Neural crest cell (in vitro differentiated cells): Measurements from ENCODE around the gene NDRG3. TPM values are rescaled to one million over a fixed set of nuclear protein-coding genes. Genes with fewer than 3 reads are reported as not detected.
"Not testable (repeated sequence)": the region's sequence is repeated elsewhere in the genome, so short reads cannot be mapped to it uniquely, and the experiment has no call there.

Source experiments
- DNase-seq: peaks from one replicate; pipeline ENCODE4 v3.0.0; 2021; ENCODE audit warnings: low read depth, mixed read lengths, low spot score
- H3K27ac Mint-ChIP-seq: one replicate; pipeline ENCODE4 v1.8.0; 2021; ENCODE audit warnings: mild to moderate bottlenecking, mixed read lengths; ENCODE audit not compliant: unreplicated experiment
- H3K27me3 Mint-ChIP-seq: 2 replicates; pipeline ENCODE4 v1.8.0; 2021; ENCODE audit warnings: low read depth, mild to moderate bottlenecking, mixed read lengths
- H3K36me3 Mint-ChIP-seq: 2 replicates; pipeline ENCODE4 v1.8.0; 2021; ENCODE audit warnings: low read depth, mild to moderate bottlenecking, mixed read lengths
- H3K4me1 Mint-ChIP-seq: 2 replicates; pipeline ENCODE4 v1.8.0; 2021; ENCODE audit warnings: mixed read lengths
- H3K4me3 Mint-ChIP-seq: one replicate; pipeline ENCODE4 v1.8.0; 2021; ENCODE audit warnings: mild to moderate bottlenecking, mixed read lengths
- H3K9me3 Mint-ChIP-seq: 2 replicates; pipeline ENCODE4 v1.8.0; 2021; ENCODE audit warnings: mixed read lengths
- total RNA-seq: library from RNA; stranded (reverse); gene quantifications from 2 replicates; pipeline ENCODE4 v1.2.1, GENCODE V29; 2021
- TF ChIP-seq, protein P1 (sequence below): fragments of 200-600 bp; sonication (generic); conservative IDR thresholded peaks from 2 replicates; pipeline ENCODE4 v1.5.0; 2021; ENCODE audit warnings: antibody characterized with exemption, mild to moderate bottlenecking

NDRG3 gene
- total RNA-seq, 1 donor from 2014 or later, result 34.9 TPM

DNA sequence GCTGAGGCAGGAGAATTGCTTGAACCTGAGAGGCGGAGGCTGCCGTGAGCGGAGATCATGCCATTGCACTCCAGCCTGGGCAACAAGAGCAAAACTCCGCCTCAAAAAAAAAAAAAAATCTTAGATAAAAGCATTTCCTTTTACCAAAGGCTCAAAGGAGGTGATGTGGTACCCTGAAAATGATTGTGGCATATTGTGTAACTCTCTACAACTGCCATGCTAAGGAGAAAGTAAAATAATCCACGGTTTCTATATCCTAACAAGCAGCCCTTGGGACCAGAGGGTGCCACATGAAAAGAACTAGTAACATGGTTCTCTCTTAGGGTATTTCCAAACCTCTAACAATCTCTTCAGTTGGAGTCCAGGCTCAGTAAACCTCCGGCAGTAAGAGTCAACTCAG is 61.1 kb downstream of the NDRG3 start:
- no peak overlapping the region for H3K4me3 Mint-ChIP-seq
- no peaks in the 10 kb centered on the region for H3K36me3 Mint-ChIP-seq
- DNase-seq, result no peak
- no peaks in the 10 kb centered on the region for H3K4me1 Mint-ChIP-seq
- H3K27ac Mint-ChIP-seq, result no peak overlapping the region
- TF ChIP-seq, protein P1, sequence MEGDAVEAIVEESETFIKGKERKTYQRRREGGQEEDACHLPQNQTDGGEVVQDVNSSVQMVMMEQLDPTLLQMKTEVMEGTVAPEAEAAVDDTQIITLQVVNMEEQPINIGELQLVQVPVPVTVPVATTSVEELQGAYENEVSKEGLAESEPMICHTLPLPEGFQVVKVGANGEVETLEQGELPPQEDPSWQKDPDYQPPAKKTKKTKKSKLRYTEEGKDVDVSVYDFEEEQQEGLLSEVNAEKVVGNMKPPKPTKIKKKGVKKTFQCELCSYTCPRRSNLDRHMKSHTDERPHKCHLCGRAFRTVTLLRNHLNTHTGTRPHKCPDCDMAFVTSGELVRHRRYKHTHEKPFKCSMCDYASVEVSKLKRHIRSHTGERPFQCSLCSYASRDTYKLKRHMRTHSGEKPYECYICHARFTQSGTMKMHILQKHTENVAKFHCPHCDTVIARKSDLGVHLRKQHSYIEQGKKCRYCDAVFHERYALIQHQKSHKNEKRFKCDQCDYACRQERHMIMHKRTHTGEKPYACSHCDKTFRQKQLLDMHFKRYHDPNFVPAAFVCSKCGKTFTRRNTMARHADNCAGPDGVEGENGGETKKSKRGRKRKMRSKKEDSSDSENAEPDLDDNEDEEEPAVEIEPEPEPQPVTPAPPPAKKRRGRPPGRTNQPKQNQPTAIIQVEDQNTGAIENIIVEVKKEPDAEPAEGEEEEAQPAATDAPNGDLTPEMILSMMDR, result no peak
- H3K9me3 Mint-ChIP-seq, result no peaks in the 10 kb centered on the region
- no peaks in the 10 kb centered on the region for H3K27me3 Mint-ChIP-seq

DNA sequence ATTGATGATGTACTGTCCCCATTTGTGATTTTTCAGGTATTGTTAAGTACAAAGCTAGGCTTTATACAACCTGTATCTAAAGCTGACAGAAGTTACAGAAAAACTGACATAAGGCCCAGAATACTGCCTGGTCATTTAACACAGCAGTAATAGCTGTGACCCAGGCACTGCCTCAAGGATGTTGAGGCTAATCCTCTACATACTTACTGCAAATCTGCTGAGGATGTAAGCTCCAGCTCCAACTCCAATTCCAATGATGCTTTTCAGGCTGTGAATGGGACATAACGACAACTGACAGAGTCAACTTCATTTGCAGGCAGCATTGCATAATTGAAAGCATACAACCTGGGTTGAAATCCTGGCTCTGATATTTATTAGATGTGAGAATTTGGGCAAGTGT is 63.6 kb downstream of the NDRG3 start:
- TF ChIP-seq, protein P1, result no peak
- no peak overlapping the region for H3K27ac Mint-ChIP-seq
- DNase-seq, result no peak
- no peaks in the 10 kb centered on the region for H3K27me3 Mint-ChIP-seq
- no peak overlapping the region for H3K4me3 Mint-ChIP-seq
- H3K9me3 Mint-ChIP-seq, result peaks cover 2% of the 10 kb centered on the region
- H3K4me1 Mint-ChIP-seq, result peaks cover 8% of the 10 kb centered on the region
- H3K36me3 Mint-ChIP-seq, result peaks cover 12% of the 10 kb centered on the region

- Mint-ChIP-seq H3K9me3 (peaks cover 2% of the 10 kb centered on the region), H3K36me3 (peaks cover 12% of the 10 kb centered on the region), H3K27me3 (no peaks in the 10 kb centered on the region), H3K27ac (peak overlapping the region; percentile 90), H3K4me3 (peak overlapping the region; percentile 91), H3K4me1 (peaks cover 10% of the 10 kb centered on the region)
- DNase-seq, result no peak
- TF ChIP-seq, protein P1, result peak; percentile 42
These were observed 68.5 kb downstream of the NDRG3 start for GRCh38 chr20:36677422-36677771.

DNA sequence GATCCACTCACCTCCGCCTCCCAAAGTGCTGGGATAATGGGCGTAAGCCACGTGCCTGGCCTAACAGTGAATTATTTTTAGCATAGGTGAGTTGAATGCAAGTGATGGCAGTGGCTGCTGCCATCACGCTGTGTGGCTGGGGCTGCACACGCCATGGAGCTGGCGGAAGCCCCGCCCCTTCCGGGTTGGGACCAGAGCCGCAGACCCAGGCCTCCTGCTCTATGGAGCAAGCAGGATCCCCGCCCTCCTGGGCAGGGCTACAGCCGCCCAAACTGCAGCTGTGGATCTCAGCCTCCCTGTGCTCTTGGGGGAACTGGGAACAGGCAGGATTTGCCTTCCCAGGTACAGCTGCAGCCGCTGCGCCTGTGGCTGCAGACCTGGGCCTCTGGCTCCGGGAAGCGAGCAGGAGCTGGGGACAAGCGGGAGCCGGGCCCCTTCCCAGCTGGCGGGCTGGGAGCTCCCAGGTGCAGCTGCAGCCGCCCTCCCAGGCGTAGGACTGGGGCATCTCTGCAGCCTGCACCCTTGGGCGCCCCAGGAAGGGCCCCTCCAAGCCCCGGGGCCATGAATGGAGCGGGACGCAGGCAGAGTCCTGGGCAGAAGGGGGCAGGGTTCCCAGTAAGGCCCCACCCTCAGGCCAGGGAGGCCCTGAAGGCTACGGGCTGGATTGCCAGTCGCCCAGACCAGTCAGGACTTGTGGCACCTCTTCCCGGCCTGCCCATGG is 69.0 kb downstream of the NDRG3 start:
- Mint-ChIP-seq H3K36me3 (peaks cover 12% of the 10 kb centered on the region), H3K27ac (peak overlapping the region; percentile 90), H3K4me1 (peaks cover 10% of the 10 kb centered on the region), H3K4me3 (peak overlapping the region; percentile 91), H3K27me3 (no peaks in the 10 kb centered on the region), H3K9me3 (peaks cover 2% of the 10 kb centered on the region)
- TF ChIP-seq, protein P1, result peak; percentile 30
- DNase-seq, result peak; percentile 79

GRCh38 chr20:36675545-36675944 is 70.3 kb downstream of the NDRG3 start:
- DNase-seq, result not testable (repeated sequence)
- Mint-ChIP-seq H3K36me3 (peaks cover 15% of the 10 kb centered on the region), H3K4me3 (peak overlapping the region; percentile 59)

GRCh38 chr20:36672991-36673390 is 72.9 kb downstream of the NDRG3 start:
- peaks cover 9% of the 10 kb centered on the region for H3K36me3 Mint-ChIP-seq
- H3K4me3 Mint-ChIP-seq, result no peak overlapping the region
- H3K27me3 Mint-ChIP-seq, result no peaks in the 10 kb centered on the region
- H3K4me1 Mint-ChIP-seq, result peaks cover 8% of the 10 kb centered on the region
- no peak overlapping the region for H3K27ac Mint-ChIP-seq
- TF ChIP-seq, protein P1, result no peak
- no peak for DNase-seq
- H3K9me3 Mint-ChIP-seq, result peaks cover 2% of the 10 kb centered on the region

More at GRCh38 chr20:36675545-36675944, 70.3 kb downstream of the NDRG3 start:
- H3K27ac Mint-ChIP-seq, H3K9me3 Mint-ChIP-seq, H3K4me1 Mint-ChIP-seq, H3K27me3 Mint-ChIP-seq: not testable (repeated sequence)
